Body of pancreas (tissue), 4 donors: Measurements from ENCODE around the gene MARS2.

Experiments
- CTCF ChIP-seq, 7 experiments: fragments of 450-650 bp in 4 of 7; fragments of 200-600 bp in 3 of 7; sonication (generic) in 3 of 7; IDR thresholded peaks; one replicate each; pipeline ENCODE4 v1.5.1; 2016 to 2019; ENCODE audit warnings: antibody characterized with exemption in 7 of 7
- POLR2A ChIP-seq, 3 donors: fragments of 450-650 bp; IDR thresholded peaks; one replicate each; pipeline ENCODE4 v1.6.1; 2016; ENCODE audit warnings: antibody characterized with exemption in 3 of 3, mild to moderate bottlenecking in 2 of 3

- no peak for TF ChIP-seq CTCF (IDR thresholded peaks at IDR 0.05)
- TF ChIP-seq POLR2A (IDR thresholded peaks at IDR 0.05), result no peak
Observed at GRCh38 chr2:197706839-197707207, 1.7 kb downstream of the MARS2 start.
